IPS-NIHi11 (cell line): Measurements from ENCODE around the gene TRAPPC2B.

ENCODE experiments used
- DNase-seq: peaks from one replicate; pipeline ENCODE4 v3.0.0; 2012; ENCODE audit warnings: mixed read lengths, low spot score

TRAPPC2B gene

DNA sequence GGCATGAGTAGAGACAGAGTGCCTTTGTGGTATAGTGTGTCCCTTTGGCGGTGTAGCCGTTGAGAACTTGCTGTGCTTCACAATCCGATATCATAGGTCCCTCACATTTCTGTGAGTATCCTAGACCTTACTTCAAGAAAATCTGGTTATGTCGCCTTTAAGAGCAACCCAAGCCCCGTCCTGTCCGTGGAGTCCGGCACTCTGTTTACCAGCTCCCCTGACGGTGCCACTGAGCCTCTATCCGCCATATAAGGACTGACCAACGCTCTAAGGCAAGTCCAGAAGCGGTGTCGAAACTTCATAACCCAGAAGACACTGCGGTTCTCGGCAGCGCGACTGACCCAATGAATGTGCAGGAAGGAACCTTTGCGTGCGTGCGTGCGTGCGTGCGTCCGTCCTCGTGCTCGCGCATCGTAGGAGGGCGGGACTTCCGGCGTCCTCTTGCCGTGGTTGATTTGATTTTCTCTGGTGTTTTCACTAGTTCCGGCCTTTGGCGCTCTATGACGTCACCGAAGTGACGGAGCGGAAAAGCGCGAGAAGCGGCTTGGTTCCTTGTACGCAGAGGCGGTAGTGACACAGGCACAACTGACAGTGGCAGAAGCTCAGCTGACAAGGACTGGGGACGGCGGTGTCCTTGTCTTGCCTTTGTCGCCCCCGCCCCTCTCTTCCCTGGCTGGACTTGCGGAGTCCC, at the start of gene TRAPPC2B, which contains the start of gene ZNF547:
TRAPPC2B (plus strand) TSS at position 555 of the 691 bp plus-strand sequence. CDS start 1,283 bp downstream, outside the sequence.
ZNF547 (plus strand) TSS at position 555 of the 691 bp plus-strand sequence. CDS start 5,005 bp downstream, outside the sequence.
- DNase-seq: peak; percentile 96

DNA sequence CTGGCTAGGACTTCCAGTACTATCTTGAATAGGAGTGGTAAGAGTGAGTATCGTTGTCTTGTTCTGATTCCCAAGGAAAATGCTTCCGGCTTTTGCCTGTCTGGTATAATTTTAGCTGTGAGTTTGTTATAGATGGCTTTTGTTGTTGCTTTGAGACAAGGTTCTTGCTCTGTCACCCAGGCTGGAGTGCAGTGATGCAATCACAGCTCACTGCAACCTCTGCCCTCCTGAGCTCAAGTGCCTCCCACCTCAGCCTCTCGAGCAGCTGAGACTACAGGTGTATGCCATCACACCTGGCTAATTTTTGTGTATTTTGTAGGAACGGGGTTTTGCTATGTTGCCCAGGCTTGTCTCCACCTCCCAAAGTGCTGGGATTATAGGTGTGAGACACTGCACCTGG, 49.2 kb upstream of the TRAPPC2B start:
- DNase-seq: no peak

DNA sequence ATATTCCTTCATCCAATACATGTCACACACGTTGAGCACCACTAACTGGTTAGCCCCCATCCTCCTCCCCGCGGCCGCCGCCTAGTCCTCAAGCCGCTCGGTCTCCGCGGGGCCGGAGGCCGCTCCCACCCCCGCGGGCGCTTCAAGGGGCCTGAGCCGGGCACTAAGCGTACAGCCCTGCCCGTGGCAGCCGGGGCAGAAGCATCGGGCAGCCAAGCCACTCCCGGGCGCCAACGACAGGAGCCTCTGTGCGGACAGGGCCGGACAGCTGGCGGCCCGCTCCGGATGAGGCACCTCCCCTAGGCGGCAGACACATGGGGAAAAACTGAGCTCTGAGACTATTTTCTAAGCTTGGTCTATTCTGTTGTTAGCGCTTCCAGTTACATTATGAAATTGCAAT, 45.8 kb upstream of the TRAPPC2B start:
- DNase-seq: peak; percentile 48

DNA sequence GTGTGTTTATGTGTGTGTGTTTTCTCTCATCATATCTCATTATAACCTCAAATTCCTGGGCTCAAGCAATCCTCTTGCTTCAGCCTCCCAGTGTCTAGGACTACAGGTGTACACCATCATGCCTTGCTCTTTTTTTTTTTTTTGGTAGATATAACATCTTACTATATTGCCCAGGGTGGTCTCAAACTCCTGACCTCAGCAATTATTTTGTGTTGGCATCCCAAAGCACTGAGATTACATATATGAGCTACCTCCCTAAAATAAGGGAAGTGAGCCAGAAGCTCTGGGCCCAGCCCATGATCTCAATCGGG, 43.5 kb upstream of the TRAPPC2B start:
- no peak for DNase-seq

DNA sequence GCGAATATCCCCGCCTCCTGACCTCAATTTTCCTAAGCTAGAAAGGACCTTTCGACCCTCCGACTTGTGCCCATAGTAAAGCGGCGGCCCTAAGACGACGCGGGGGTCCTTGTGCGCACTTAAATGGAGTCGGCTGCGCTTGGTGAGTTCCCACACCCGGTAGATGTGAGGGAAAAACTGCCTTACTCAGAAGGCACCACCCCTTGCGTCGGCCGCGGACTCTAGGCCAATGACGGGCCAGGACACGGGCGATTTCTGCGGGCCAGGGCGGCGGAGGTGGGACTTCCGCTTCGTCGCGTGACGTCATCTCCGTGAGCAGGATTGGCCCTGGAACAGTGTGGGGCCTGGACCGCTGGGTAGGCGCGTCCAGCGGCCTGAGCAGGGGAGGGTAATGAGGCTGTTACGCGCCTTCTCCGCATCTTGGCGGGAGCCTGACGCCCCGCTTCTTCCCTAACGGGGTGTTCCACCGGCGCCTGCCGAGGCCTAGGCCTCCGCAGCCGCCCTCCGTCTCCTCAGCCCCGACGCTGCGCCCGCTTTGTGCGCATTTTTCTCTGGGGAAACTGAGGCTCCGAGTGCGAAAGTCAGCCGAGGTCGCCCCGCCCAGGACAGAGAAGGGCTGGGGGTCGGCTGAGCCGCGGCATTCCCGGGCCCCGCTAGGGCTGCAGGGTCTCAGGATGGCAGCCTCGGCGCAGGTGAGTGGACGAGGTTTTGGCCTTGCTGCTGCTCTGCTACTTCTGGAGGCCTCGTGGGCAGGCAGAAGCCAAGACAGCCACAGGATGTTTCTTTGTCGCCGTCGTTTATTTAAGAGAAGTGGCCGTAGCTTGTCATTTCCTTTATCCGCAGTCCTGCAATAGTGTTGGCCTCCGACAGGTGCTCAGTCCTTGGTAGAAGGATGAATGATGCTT, 42.9 kb upstream of the TRAPPC2B start, which contains the start of gene ZNF543:
ZNF543 (plus strand) TSS at position 293 of the 905 bp plus-strand sequence; CDS start at position 675, 382 bp downstream.
- DNase-seq: peak; percentile 100

DNA sequence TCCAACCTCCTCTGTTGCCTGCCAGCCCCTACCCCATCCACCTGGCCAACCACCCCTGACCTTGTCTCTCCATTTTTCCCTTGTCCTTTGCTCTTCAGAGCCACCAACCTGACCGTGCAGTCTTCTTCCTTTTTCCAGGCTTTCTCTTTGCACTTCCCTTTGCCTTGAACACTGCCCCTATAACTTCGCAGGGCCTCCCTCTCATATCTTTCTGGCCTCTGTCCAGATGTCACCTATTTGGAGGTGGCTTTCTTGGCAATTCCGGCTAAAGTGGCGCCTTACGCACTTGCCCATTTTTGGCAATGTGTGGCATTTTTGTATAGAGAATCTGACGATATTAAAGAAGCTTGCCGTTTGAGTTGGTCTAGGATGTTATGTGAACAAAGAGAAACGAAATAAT, 42.2 kb upstream of the TRAPPC2B start:
- no peak for DNase-seq

DNA sequence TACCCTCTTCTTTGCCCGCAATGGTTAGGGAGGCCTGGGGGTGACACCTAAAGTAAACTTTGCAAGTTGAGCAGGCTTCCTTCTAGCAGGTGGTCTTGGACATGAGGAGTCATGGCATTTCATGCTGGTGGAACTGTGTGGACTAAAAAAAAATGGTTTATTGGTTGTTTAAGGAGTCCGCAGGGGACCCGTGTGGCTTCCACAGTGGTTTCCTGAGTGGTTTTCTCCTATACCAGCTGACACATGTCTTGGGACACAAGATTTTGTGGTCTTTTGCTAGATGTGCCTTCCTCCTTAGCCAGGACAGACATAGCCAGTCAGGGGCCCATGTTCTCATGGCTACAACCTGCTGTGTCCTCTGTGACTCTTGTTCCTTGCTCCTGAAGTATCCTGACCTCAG, 41.6 kb upstream of the TRAPPC2B start:
- DNase-seq: no peak

DNA sequence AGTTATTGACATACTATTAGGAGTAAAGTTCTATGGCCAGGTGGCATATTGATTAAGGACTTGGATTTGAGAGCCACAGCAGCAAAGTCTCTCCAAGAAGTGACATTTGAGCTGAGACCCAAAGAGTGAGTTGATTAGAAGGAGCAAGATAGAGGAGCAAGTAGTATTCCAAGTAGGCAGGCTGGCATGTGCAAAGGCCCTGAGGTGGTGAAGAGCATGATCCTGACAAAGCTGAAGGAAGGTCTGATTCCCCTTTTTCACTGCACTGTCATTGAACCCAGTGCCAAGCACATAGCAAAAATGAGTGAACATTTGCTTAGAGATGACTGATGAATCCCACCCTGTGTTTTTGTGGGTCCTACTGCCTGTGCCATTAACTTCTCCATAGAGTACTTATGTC, 38.4 kb upstream of the TRAPPC2B start:
- no peak for DNase-seq

DNA sequence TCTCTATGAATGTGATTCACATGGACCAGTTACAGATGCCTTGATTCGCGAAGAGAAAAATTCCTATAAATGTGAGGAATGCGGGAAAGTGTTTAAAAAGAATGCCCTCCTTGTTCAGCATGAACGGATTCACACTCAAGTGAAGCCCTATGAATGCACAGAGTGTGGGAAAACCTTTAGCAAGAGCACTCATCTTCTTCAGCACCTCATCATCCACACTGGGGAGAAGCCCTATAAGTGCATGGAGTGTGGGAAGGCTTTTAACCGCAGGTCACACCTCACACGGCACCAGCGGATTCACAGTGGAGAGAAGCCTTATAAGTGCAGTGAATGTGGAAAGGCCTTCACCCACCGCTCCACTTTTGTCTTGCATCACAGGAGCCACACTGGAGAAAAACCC, 35.4 kb upstream of the TRAPPC2B start:
- DNase-seq: no peak

DNA sequence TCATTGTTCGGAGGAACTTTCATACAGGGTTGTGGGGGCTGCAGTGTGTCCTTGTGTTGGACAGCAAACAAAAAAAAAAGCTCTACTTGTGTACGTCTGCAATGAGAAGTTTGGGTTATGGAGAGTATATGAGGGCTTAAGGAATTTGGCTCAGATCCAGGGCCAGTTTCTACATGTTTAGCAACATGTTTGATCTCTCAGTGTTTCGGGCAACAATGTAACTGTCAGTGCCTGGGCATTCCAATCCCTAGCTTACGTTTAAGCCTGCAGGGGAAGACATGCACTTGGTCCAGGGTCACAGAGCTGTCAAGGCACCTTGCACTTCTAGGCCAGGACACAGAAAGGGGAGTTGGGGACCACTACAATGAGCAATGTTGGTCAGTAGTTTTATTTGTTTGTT, 29.2 kb upstream of the TRAPPC2B start:
- DNase-seq: no peak

DNA sequence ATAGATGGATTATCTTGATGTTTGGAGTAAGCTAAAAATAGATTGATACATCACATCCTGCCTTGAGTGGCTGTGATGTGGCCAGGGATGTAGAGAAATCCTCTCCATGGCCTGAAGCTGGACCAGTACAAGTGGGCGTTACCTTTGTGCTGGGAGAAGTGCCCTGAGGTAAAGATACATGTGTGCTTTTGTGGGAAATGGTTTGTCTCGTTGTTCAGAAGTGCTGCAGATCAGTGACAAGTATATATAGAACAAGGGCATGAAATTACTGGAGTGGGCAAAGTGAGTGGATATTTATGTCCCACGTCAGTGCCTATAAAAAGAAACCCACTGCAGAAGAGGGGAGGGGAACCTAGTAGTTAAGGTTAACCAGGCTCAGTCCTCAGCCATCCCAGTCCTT, 24.5 kb upstream of the TRAPPC2B start:
- no peak for DNase-seq

DNA sequence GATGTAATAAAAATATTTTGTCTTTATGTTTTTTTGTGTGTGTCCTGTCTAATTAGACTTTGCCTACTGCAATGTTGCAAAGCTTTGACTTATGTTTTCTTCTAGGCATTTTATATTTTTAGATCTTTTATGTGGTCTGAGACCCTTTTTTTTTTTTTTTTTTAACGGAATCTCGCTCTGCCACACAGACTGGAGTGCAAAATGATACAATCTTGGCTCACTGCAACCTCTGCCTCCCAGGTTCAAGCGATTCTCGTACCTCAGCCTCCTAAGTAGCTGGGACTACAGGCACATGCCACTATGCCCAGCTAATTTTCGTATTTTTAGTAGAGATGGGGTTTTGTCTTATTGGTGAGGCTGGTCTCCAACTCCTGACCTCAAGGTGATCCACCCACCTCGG, 20.8 kb upstream of the TRAPPC2B start:
- DNase-seq: no peak

DNA sequence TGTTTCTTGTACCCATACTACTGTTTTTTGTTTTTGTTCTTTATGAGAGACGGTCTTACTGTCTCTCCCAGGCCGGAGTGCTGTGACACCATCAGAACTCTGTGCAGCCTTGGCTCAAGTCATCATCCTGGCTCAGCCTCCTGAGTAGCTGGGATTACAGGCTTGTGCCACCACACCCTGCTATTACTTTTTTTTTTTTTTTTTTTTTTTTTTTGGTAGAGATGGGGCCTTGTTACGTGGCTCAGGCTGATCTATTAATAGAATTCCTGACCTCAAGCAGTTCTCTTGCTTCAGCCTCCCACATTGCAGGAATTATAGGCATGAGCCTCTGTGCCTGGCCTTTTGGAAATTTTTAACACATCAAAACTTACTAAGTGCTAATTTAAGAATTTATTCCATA, 15.2 kb upstream of the TRAPPC2B start:
- DNase-seq: no peak

DNA sequence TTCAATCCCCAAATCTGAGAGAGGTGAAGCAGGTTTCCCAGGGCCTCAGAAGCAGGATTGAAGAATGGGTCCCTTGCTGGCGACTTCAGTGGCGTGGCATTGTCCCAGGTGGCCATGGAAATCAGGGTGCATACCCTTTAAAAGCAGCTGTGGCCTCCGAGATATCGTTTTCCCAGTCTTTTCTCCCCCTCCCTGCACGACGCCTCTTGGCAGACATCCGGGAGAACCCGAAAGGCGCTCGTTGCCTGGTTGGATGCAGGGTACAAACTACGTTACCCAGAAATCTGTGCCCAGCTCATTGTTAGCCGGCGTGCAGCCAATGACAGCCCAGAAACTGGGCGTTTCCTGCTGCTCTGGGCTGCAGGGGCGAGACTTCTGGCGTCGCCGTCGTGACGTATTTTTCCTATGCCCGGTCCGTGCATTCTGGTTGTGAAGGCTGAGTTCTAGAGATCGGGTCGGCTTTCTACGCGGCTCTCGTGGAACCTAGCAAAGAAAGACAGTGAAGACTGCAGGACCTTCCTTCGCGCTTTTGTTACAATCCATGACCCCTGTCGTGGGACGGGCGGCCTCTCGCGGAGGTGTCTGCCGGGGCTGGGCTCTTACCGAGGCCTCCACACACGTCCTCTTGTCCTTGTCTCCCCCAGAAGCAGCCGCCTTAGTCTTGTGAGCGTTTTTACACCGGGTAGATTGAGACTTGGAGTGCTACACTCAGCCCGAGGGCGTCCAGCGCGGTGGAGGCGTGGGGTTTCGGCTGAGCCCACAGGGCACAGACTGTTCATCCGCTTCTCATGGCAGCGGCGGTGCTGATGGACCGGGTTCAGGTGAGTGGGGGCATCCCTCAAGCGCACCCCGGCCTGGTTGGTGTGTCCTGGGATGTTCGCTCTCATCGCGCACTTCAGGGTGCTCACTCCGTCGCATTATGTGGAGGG, 12.2 kb upstream of the TRAPPC2B start, which contains the start of gene ZNF304:
ZNF304 (plus strand) TSS at position 395 of the 929 bp plus-strand sequence; CDS start at position 789, 394 bp downstream.
- peak; percentile 99 for DNase-seq

DNA sequence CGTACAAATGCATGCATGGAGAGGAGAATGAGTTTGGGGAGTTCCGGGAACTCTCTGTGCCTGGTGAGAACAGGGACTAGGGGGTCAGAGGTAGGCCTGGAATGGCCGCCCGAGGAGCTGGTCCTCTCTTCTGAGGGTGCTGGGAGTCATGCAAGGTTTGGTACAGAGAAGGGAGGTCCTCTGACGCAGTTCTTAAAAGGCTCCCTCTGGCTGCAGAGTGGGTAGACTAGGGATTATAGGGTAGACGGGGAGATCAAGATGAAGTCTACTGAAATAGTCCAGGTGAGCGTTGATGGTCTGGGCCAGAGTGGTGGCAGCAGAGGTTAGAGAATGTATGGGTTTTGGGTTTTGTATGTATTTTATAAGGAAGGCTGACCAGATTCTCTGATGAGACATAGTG, 11.5 kb upstream of the TRAPPC2B start:
- DNase-seq: no peak

DNA sequence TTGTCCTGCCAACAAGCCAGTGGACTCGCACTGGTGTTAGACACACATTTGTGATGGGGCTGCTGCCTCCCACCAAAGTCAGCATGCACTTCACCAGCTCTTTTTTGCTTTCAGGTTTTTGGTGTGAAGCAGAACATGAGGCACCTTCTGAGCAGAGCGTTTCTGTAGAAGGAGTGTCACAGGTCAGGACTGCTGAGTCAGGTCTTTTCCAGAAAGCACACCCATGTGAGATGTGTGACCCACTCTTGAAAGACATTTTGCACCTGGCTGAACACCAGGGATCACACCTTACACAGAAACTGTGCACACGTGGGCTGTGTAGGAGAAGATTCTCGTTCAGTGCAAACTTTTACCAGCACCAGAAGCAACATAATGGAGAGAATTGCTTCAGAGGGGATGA, 7.4 kb upstream of the TRAPPC2B start:
- DNase-seq: no peak

DNA sequence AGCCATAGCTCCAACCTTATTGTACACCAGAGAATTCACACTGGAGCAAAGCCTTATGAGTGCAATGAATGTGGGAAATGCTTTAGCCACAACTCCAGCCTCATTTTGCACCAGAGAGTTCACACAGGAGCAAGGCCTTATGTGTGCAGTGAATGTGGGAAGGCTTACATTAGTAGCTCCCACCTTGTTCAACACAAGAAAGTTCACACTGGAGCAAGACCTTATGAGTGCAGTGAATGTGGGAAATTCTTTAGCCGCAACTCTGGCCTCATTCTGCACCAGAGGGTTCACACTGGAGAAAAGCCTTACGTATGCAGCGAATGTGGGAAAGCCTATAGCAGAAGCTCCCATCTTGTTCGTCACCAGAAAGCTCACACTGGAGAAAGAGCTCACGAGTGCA, 5.9 kb upstream of the TRAPPC2B start:
- DNase-seq: no peak

DNA sequence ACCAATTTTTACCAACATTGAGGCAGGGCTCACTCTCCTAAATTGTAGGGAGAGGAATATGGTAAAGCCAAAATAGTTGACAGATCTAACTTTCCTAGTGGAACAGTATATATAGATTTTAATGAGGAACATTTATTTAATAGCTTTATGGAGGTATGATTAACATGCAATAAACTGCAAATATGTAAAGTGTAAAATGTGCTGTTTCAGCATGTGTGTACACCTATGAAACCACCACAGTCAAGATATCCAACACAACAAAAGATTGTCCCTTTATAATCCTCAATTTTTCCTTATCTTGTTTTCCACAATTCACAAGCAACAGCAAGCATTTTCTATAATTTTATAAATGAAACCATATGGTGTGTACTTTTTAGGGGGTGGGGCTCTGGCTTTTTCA, 4.1 kb upstream of the TRAPPC2B start:
- no peak for DNase-seq

DNA sequence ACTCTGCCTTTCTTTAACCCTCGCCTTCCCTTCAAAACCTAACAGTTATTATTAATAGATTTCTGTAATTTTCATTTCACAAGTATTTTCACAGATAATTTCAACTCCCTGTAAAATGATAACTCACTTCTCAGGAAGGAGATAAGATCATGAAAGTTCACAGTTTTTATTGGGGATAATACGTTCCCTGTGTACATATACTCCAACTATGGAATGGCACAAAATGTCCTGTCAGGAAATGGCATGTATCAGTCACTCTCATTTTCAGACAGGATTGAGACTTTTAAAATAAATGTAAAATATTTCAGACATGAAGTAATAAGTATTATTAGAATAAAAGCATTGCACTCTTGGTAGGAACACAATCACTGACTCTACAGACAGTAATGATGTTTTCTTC, 932 bp upstream of the TRAPPC2B start:
- no peak for DNase-seq

DNA sequence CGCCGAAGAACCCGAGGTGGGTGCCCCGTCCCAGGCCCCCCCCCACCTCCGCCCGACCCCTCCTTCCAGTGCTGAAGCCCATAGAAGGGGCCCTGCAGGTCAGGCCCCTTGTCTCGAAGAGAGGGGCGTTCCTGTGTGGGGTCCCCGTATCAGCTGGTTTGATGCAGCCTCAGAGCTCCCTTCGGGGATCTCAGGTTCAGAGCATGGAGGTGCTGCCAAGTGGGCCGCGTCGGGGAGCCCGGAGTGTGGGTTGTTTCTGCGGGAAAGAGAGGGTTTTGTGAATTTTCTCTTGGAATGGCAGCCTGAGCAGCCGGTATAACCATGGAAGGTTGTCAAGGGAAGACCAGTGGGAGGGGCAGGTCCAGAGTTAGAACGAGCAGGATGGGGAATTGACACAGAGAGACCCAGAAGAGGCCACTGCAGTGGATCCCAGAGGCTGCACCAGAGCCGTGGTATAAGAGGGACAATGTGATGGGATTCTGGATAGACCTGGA, 384 bp downstream of the TRAPPC2B start:
- no peak for DNase-seq

DNA sequence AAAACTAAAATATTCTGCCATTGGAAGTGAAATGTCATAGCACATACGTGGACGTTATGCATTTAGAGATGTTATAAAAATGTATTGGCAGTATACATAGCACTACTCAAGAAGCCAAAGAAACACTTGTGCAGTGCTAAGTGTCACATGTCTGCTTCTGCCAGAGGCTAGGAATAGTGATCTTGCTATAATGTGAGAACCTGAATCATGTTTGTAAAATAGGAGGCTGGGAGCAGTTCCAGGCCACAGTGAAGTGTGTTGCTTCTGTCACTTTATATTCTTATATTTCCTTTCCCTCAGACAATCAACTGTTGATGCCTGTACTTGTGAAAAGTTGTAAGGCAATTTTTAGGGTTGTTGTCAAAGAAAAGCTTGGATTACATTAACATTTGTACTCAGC, 3.4 kb downstream of the TRAPPC2B start:
- DNase-seq: no peak

DNA sequence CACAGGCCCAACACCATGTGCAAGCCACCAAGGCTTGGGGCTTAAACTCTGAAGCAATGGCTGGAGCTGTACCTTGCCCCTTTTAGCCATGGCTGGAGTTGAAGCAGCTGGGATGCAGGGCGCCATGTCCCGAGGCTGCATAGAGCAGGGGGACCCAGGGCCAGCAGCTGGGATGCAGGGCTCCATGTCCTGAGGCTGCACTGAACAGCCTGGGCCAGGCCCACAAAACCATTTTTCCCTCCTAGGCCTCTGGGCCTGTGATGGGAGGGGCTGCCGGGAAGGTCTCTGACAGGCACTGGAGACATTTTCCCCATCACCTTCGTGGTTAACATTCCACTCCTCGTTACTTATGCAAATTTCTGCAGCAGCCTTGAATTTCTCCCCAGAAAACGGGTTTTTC, 10.8 kb downstream of the TRAPPC2B start:
- no peak for DNase-seq
